Adrenal gland (tissue), 5 donors: Measurements from ENCODE around the gene NIPA2.

ENCODE experiments used
- POLR2A ChIP-seq, 2 donors: fragments of 450-650 bp; IDR thresholded peaks; one replicate each; pipeline ENCODE4 v1.6.1; 2017; ENCODE audit warnings: antibody characterized with exemption in 2 of 2, mild to moderate bottlenecking in 2 of 2, moderate library complexity in 1 of 2
- TF ChIP-seq, protein P1 (sequence below), 6 experiments: fragments of 450-650 bp in 4 of 6; fragments of 200-600 bp in 2 of 6; sonication (generic) in 1 of 6; IDR thresholded peaks; 1 replicate in 5 of 6; 2 replicates in 1 of 6; pipeline versions ENCODE4 v1.5.1 to v1.8.0; 2016 to 2021; ENCODE audit warnings: antibody characterized with exemption in 6 of 6, mild to moderate bottlenecking in 2 of 6, moderate library complexity in 1 of 6
- donor health status: DM: no; HTN: no; CAD: no.

DNA sequence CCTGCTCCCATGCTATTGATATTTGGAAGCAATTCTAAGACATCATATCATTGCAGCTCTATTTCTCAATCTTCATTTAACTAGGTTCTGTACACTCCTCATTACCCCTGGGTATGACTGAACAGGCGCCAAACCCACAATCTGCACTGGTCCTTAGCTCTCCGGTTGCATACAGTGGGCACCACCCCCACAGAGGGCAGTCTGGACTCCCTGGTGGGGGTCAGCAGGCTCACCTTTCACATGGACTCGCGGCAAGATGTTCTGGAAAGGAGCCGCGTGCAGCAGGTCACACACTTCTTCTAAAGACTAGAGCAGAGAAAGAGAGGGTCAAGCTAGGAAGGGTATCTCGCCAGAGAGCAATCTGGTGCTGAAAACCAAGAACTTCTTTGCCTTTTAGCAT is 36.5 kb downstream of the NIPA2 start:
- TF ChIP-seq, protein P1, sequence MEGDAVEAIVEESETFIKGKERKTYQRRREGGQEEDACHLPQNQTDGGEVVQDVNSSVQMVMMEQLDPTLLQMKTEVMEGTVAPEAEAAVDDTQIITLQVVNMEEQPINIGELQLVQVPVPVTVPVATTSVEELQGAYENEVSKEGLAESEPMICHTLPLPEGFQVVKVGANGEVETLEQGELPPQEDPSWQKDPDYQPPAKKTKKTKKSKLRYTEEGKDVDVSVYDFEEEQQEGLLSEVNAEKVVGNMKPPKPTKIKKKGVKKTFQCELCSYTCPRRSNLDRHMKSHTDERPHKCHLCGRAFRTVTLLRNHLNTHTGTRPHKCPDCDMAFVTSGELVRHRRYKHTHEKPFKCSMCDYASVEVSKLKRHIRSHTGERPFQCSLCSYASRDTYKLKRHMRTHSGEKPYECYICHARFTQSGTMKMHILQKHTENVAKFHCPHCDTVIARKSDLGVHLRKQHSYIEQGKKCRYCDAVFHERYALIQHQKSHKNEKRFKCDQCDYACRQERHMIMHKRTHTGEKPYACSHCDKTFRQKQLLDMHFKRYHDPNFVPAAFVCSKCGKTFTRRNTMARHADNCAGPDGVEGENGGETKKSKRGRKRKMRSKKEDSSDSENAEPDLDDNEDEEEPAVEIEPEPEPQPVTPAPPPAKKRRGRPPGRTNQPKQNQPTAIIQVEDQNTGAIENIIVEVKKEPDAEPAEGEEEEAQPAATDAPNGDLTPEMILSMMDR (IDR thresholded peaks at IDR 0.05) = no peak
- TF ChIP-seq POLR2A (IDR thresholded peaks at IDR 0.05) = no peak
